GM12892 (cell line): Measurements from ENCODE around the gene MRPL38.

ENCODE experiments used
- POLR2A ChIP-seq: IDR thresholded peaks from 2 replicates; pipeline ENCODE4 v1.6.1; 2011; ENCODE audit warnings: low read depth, low read length, control low read depth
- POLR2AphosphoS5 ChIP-seq: IDR thresholded peaks from 2 replicates; pipeline ENCODE4 v1.6.1; 2011; ENCODE audit warnings: low read depth, low read length, control low read depth
- TAF1 ChIP-seq: IDR thresholded peaks from 2 replicates; pipeline ENCODE4 v1.6.1; 2011; ENCODE audit warnings: low read depth, mild to moderate bottlenecking, control low read depth, low read length, borderline replicate concordance

- TF ChIP-seq POLR2A: no peak
- no peak for TF ChIP-seq POLR2AphosphoS5
- no peak for TF ChIP-seq TAF1
These were observed 40.2 kb downstream of the MRPL38 start for GRCh38 chr17:75864448-75864871.
